Astrocyte of the spinal cord (primary cell): ENCODE results near the gene KLRB1.
"Not testable (repeated sequence)": the region's sequence is repeated elsewhere in the genome, so short reads cannot be mapped to it uniquely, and the experiment has no call there.

ENCODE experiments used
- DNase-seq: peaks from one replicate; pipeline ENCODE4 v3.0.0; 2011; ENCODE audit warnings: low read depth, low spot score
- H3K4me3 ChIP-seq: 2 replicates; pipeline ENCODE4 v1.5.1; 2011; ENCODE audit warnings: low read depth, mild to moderate bottlenecking, low read length, moderate library complexity
- in situ Hi-C: cut with HindIII; loops from 2 replicates; pipeline ENCODE4 v1.10.0; 2017; ENCODE audit warnings: low sequenced_read_pairs
- TF ChIP-seq, protein P1 (sequence below): IDR thresholded peaks from 2 replicates; pipeline ENCODE4 v1.5.1; 2012; ENCODE audit warnings: low read depth, mild to moderate bottlenecking, low read length, inconsistent platforms

KLRB1 gene

DNA sequence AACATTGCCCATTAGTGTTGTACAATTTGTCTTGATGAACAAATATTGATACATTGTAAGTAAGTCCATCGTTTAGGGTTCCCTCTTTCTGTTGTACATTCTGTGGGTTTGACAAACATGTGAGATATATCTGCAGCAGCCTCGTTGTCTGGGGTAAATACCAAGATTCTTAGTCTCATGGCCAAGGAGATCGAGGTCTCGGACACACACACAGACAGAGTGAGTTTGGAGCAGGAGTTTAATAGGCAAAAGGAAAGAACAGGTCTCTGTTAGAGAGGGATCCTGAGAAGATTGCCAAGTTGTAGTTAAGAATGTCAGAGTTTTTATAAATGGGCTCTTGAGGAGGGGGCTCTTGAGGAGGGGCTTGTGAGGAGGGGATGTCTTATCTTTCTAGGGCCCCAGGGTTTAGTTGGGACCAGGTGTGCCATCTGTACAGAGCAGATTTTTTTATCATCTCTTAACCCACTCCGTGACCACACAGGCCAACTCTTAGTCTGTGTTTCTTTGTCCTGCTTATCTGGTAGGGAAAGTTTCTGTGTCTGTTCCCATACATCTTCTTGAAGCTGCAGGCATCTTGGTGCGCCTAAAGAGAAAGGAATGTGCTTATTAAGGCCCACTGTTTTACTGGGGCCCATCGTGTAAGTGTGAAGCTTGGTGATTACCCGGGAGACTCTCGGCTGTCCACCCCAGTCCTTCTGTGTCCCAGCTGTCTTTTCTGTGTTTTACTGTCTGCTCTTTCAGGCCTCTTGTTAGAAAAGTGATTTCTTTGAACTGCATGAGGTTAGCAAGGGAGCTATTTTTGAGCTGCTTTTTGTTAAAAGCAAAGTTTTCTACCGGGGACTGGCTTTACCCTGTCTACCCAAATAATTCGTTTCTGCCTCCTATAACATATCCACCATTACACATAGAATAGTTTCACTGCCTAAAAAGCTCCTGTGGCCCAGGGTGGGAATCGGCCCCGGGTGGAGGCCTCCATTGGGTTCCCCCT lies 39.4 kb upstream of the KLRB1 start:
- H3K4me3 ChIP-seq, result peak overlapping the region; percentile 61
- TF ChIP-seq, protein P1, sequence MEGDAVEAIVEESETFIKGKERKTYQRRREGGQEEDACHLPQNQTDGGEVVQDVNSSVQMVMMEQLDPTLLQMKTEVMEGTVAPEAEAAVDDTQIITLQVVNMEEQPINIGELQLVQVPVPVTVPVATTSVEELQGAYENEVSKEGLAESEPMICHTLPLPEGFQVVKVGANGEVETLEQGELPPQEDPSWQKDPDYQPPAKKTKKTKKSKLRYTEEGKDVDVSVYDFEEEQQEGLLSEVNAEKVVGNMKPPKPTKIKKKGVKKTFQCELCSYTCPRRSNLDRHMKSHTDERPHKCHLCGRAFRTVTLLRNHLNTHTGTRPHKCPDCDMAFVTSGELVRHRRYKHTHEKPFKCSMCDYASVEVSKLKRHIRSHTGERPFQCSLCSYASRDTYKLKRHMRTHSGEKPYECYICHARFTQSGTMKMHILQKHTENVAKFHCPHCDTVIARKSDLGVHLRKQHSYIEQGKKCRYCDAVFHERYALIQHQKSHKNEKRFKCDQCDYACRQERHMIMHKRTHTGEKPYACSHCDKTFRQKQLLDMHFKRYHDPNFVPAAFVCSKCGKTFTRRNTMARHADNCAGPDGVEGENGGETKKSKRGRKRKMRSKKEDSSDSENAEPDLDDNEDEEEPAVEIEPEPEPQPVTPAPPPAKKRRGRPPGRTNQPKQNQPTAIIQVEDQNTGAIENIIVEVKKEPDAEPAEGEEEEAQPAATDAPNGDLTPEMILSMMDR, result no peak
- peak; percentile 22 for DNase-seq
- in situ Hi-C loops, result no loop called here

DNA sequence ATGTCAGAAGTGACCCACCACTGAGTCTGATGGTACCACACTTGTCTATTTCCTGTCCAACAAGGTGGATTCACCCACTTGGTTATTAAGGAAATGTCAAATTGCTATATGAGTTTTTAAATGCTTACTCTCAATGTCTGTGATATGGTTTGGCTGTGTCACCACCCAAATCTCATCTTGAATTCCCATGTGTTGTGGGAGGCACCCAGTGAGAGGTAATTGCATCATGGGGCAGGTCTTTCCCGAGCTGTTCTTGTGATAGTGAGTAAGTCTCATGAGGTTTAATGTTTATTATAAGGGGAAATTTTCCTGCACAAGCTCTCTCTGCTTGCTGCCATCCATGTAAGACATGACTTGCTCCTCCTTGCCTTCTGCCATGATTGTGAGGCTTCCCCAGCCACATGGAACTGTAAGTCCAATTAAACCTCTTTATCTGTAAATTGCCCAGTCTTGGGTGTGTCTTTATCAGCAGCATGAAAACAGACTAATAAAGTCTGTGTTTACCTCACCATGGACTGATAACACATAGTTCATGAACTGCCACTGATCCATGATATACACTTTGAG lies 37.4 kb upstream of the KLRB1 start:
- DNase-seq, in situ Hi-C loops, H3K4me3 ChIP-seq: not testable (repeated sequence)

DNA sequence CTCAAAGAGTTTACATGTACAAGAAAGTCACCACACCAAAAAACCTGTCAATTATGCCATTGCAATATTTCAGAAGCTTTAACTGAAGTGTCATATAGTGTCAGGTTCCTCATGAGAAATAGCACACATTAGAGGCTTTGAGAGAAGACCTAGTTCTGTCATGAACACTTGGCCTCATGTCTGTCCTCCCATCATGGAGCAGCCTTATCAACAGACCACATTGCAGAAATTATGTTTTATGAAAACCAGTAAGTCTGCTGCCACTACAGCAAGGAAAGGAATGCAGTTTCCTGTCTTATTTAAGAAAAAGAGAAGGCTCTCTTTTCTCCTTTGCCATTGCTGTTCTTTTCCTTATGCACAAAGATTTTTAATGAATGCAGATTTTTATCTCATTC lies 35.5 kb upstream of the KLRB1 start:
- in situ Hi-C loops, result no loop called here
- H3K4me3 ChIP-seq, result no peak overlapping the region
- TF ChIP-seq, protein P1, result no peak
- no peak for DNase-seq

DNA sequence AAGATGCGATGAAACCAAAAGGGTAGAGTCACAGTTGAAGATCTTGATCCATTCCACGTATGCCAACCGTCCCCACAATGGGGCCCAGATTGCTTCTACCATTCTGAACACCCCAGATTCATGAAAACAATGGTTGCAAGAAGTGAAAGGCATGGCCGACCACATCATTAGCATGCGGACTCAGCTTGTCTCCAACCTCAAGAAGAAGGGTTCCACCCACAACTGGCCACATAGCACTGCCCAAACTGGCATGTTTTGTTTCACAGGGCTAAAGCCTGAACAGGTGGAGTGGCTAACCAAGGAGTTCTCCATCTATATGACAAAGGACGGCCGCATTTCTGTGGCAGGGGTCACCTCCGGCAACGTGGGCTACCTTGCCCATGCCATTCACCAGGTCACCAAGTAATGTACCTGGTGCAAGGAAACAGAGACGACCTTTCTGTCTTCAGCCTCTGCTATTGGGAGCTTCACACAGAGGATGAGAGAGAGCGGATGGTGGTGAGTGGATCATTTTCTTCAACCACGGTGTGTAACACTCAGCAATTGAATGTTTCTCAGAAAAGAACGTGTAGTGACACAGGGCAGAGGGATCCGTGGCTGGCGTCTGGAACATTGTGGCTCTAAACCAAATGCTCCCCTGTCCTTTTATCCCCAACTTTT lies 35.0 kb upstream of the KLRB1 start:
- no peak for DNase-seq
- in situ Hi-C loops, result no loop called here
- no peak overlapping the region for H3K4me3 ChIP-seq
- TF ChIP-seq, protein P1, result no peak

GRCh38 chr12:9640024-9640423 lies 32.3 kb upstream of the KLRB1 start:
- H3K4me3 ChIP-seq, result no peak overlapping the region
- in situ Hi-C loops, result no loop called here
- TF ChIP-seq, protein P1, result no peak
- no peak for DNase-seq

GRCh38 chr12:9636851-9637206 lies 29.1 kb upstream of the KLRB1 start:
- TF ChIP-seq, protein P1, result no peak
- H3K4me3 ChIP-seq, result no peak overlapping the region
- in situ Hi-C loops, result no loop called here
- no peak for DNase-seq
